Smooth muscle cell (in vitro differentiated cells): ENCODE data around the gene PRICKLE2. TPM values are rescaled to one million over a fixed set of nuclear protein-coding genes. Genes with fewer than 3 reads are reported as not detected.

ENCODE experiments used
- DNase-seq: peaks from one replicate; lab custom pipeline; 2025; ENCODE audit not compliant: unreplicated experiment; lab: John Stamatoyannopoulos, UW
- H2AFZ ChIP-seq: fragments of 200-600 bp; sonication (generic); 2 replicates; pipeline ENCODE4 v1.6.0; 2016; ENCODE audit warnings: antibody characterized with exemption, low read depth, mild to moderate bottlenecking
- H3F3A ChIP-seq: fragments of 200-600 bp; sonication (generic); 2 replicates; pipeline ENCODE4 v1.6.0; 2017; ENCODE audit warnings: antibody characterized with exemption, low read depth
- H3K27ac ChIP-seq: fragments of 200-600 bp; sonication (generic); 2 replicates; pipeline ENCODE4 v1.5.1; 2016; ENCODE audit warnings: low read depth, mild to moderate bottlenecking
- H3K27me3 ChIP-seq: fragments of 200-600 bp; sonication (generic); 2 replicates; pipeline ENCODE4 v1.6.1; 2016; ENCODE audit warnings: low read depth, mild to moderate bottlenecking
- H3K36me3 ChIP-seq: fragments of 200-600 bp; sonication (generic); 2 replicates; pipeline ENCODE4 v1.5.1; 2016; ENCODE audit warnings: low read depth
- H3K4me1 ChIP-seq: fragments of 200-600 bp; sonication (generic); 2 replicates; pipeline ENCODE4 v1.5.1; 2016; ENCODE audit warnings: low read depth
- H3K4me2 ChIP-seq: fragments of 200-600 bp; sonication (generic); 2 replicates; pipeline ENCODE4 v1.6.0; 2016; ENCODE audit warnings: mild to moderate bottlenecking
- H3K4me3 ChIP-seq: fragments of 200-600 bp; sonication (generic); 2 replicates; pipeline ENCODE4 v1.5.1; 2016; ENCODE audit warnings: mild to moderate bottlenecking
- H3K79me2 ChIP-seq: fragments of 200-600 bp; sonication (generic); 2 replicates; pipeline ENCODE4 v1.6.0; 2016; ENCODE audit warnings: low read depth, mild to moderate bottlenecking
- H3K9ac ChIP-seq: fragments of 200-600 bp; sonication (generic); 2 replicates; pipeline ENCODE4 v1.6.0; 2016; ENCODE audit warnings: low read depth
- H3K9me3 ChIP-seq: fragments of 200-600 bp; sonication (generic); replicated peaks from 2 replicates; pipeline ENCODE4 v1.5.1; 2016; ENCODE audit warnings: low read depth
- H4K20me1 ChIP-seq: fragments of 200-600 bp; sonication (generic); 2 replicates; pipeline ENCODE4 v1.6.0; 2016; ENCODE audit warnings: low read depth
- WGBS: methylation state at CpG from one replicate; pipeline ENCODE4 v1.1.7; 2016; ENCODE audit warnings: low lambda C conversion rate; 5-methylcytosine and 5-hydroxymethylcytosine counted together
- polyA plus RNA-seq: library from polyadenylated mRNA; unstranded; fragments of >200 nt; fragmentation: Nextera tagmentation; extraction: Ambion mirVana; gene quantifications from 2 replicates; pipeline ENCODE4 v1.2.1, GENCODE V29; 2016
- total RNA-seq: library from RNA; depleted of rRNA; stranded (reverse); fragments of >200 nt; gene quantifications from 2 replicates; pipeline ENCODE4 v1.2.3, GENCODE V29; 2014
- TF ChIP-seq, protein P1 (sequence below): fragments of 200-600 bp; sonication (generic); IDR thresholded peaks from 2 replicates; pipeline ENCODE4 v1.5.1; 2017; ENCODE audit warnings: borderline replicate concordance, mild to moderate bottlenecking, antibody characterized with exemption; ENCODE audit not compliant: insufficient read depth, poor library complexity, severe bottlenecking

The PRICKLE2 gene
- total and polyA plus RNA-seq, 2 experiments from 2014 or later: 7.8 to 49.9 TPM

DNA sequence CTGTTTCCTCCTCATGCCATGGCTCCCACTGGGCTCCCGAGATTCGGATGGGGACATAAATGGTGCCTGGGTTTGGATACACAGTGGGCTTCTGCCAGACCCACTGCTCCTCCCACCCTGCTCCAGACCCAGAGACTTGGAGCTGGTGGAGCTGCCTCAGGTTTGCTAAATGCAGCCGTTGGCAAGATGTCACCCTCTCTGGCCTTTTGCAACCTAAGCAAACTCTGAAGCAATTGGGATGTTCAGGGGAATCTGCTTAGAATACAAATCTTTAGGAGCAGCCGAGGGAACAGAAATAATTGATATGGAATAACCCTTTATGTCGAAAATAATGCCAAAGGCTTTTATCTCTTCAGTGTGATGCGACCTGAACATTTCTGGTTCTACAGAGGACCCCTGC lies 33.4 kb downstream of the PRICKLE2 start:
- Histone ChIP-seq H3K36me3 (peaks cover 7% of the 10 kb centered on the region), H3K9ac (no peak overlapping the region), H3K27me3 (no peaks in the 10 kb centered on the region), H3K79me2 (peaks cover 54% of the 10 kb centered on the region), H3K4me1 (peaks cover 25% of the 10 kb centered on the region), H4K20me1 (no peaks in the 10 kb centered on the region), H3F3A (peaks cover 29% of the 10 kb centered on the region), H3K4me2 (no peak overlapping the region), H3K4me3 (no peak overlapping the region), H3K9me3 (no peaks in the 10 kb centered on the region), H3K27ac (peak overlapping the region; percentile 97), H2AFZ (no peak overlapping the region)
- 95% methylated on average over 6 of the region's 6 CpGs for WGBS
- TF ChIP-seq, protein P1, sequence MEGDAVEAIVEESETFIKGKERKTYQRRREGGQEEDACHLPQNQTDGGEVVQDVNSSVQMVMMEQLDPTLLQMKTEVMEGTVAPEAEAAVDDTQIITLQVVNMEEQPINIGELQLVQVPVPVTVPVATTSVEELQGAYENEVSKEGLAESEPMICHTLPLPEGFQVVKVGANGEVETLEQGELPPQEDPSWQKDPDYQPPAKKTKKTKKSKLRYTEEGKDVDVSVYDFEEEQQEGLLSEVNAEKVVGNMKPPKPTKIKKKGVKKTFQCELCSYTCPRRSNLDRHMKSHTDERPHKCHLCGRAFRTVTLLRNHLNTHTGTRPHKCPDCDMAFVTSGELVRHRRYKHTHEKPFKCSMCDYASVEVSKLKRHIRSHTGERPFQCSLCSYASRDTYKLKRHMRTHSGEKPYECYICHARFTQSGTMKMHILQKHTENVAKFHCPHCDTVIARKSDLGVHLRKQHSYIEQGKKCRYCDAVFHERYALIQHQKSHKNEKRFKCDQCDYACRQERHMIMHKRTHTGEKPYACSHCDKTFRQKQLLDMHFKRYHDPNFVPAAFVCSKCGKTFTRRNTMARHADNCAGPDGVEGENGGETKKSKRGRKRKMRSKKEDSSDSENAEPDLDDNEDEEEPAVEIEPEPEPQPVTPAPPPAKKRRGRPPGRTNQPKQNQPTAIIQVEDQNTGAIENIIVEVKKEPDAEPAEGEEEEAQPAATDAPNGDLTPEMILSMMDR: no peak
- DNase-seq: no peak

- Histone ChIP-seq H3K27ac (peak overlapping the region; percentile 97), H3K4me3 (no peak overlapping the region), H3K4me2 (peak overlapping the region; percentile 56), H3K9ac (peak overlapping the region; percentile 31), H3K9me3 (no peaks in the 10 kb centered on the region), H3F3A (peaks cover 30% of the 10 kb centered on the region), H3K27me3 (no peaks in the 10 kb centered on the region), H3K4me1 (peaks cover 32% of the 10 kb centered on the region), H3K79me2 (peaks cover 52% of the 10 kb centered on the region), H3K36me3 (no peaks in the 10 kb centered on the region), H4K20me1 (no peaks in the 10 kb centered on the region), H2AFZ (no peak overlapping the region)
- TF ChIP-seq, protein P1: no peak
- no peak for DNase-seq
- WGBS: 24% methylated on average over 8 of the region's 8 CpGs
Measured at GRCh38 chr3:64190517-64191515, 34.5 kb downstream of the PRICKLE2 start.

- Histone ChIP-seq H3K4me1 (peaks cover 32% of the 10 kb centered on the region), H3K27me3 (no peaks in the 10 kb centered on the region), H4K20me1 (no peaks in the 10 kb centered on the region), H3K9ac (peak overlapping the region; percentile 78), H3K79me2 (peaks cover 52% of the 10 kb centered on the region), H3K4me2 (peak overlapping the region; percentile 56), H3K9me3 (no peaks in the 10 kb centered on the region), H3K27ac (peak overlapping the region; percentile 97), H3F3A (peaks cover 48% of the 10 kb centered on the region), H2AFZ (no peak overlapping the region), H3K36me3 (no peaks in the 10 kb centered on the region), H3K4me3 (no peak overlapping the region)
- DNase-seq: no peak
- 7% methylated on average over 7 of the region's 7 CpGs for WGBS
- TF ChIP-seq, protein P1: no peak
Measured at GRCh38 chr3:64188810-64189560, 36.3 kb downstream of the PRICKLE2 start.
